ENCODE measurements around the gene MIEF1.

DNA sequence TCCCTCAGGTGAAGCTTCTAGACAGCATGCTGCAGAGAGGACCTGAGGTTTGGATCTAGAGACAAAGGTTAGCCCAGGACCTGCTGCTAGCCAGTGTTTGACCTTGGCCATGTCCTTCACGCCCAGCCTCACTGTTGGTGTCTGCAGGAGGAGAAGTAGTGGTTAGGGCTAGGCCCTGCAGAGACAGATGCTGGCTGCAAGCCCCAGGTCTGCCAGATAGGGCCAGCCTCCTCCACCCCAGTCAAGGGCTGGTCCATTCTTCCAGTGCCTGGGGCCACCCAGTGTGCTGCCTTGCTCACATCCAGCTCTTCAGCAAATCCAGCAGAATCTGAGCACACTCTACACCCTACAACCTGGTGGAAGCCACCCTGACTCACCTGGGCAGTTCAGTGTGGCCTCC lies 21.5 kb upstream of the MIEF1 start:
- TF ChIP-seq ELF4 (IDR thresholded peaks at IDR 0.05) (no peak), BHLHE40 (IDR thresholded peaks at IDR 0.05; ENCODE audit: borderline replicate concordance) (no peak)
- TF ChIP-seq, protein P1, sequence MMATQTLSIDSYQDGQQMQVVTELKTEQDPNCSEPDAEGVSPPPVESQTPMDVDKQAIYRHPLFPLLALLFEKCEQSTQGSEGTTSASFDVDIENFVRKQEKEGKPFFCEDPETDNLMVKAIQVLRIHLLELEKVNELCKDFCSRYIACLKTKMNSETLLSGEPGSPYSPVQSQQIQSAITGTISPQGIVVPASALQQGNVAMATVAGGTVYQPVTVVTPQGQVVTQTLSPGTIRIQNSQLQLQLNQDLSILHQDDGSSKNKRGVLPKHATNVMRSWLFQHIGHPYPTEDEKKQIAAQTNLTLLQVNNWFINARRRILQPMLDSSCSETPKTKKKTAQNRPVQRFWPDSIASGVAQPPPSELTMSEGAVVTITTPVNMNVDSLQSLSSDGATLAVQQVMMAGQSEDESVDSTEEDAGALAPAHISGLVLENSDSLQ (IDR thresholded peaks at IDR 0.05) = no peak
